Mammary epithelial cell (primary cell): ENCODE data around the gene MTSS2.

Source experiments
- EZH2 ChIP-seq: IDR thresholded peaks from 2 replicates; pipeline ENCODE4 v1.6.1; 2012; ENCODE audit warnings: low read length, inconsistent platforms, borderline replicate concordance
- TF ChIP-seq, protein P1 (sequence below), 2 donors: IDR thresholded peaks in 1 of 2; conservative IDR thresholded peaks in 1 of 2; 2 replicates each; pipeline ENCODE4 v1.5.1; 2011 to 2012; ENCODE audit warnings: inconsistent platforms in 2 of 2, low read length in 2 of 2, mild to moderate bottlenecking in 2 of 2, control low read depth in 1 of 2, low read depth in 1 of 2; ENCODE audit not compliant: insufficient read depth in 1 of 2; ENCODE audit errors: extremely low read depth in 1 of 2

DNA sequence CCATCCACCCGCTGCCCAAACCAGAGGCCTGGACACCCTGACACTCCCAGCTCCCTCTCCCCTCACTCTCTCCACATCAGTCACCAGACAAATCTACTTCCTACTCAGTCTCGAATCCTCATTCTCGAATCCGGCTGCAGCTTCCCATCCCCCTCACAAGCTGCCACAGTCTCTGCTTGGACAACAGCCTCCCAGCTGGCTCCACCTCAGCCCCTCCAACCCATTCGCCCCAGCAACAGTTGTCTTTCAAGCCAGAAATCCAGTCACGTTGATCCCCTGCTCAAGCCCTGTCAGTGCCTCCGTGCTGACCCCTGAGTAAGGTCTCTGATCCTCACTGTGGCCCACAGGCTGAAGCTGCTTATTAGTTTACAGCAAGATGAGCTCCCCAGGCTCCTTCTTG, 44.2 kb upstream of the MTSS2 start:
- TF ChIP-seq, protein P1, sequence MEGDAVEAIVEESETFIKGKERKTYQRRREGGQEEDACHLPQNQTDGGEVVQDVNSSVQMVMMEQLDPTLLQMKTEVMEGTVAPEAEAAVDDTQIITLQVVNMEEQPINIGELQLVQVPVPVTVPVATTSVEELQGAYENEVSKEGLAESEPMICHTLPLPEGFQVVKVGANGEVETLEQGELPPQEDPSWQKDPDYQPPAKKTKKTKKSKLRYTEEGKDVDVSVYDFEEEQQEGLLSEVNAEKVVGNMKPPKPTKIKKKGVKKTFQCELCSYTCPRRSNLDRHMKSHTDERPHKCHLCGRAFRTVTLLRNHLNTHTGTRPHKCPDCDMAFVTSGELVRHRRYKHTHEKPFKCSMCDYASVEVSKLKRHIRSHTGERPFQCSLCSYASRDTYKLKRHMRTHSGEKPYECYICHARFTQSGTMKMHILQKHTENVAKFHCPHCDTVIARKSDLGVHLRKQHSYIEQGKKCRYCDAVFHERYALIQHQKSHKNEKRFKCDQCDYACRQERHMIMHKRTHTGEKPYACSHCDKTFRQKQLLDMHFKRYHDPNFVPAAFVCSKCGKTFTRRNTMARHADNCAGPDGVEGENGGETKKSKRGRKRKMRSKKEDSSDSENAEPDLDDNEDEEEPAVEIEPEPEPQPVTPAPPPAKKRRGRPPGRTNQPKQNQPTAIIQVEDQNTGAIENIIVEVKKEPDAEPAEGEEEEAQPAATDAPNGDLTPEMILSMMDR (conservative IDR thresholded peaks at IDR 0.05 in 1 of 2, IDR thresholded peaks at IDR 0.05 in 1 of 2; ENCODE audit: extremely low read depth in 1 of 2, insufficient read depth in 1 of 2, low read depth in 1 of 2, low read length in 2 of 2): no peak
- TF ChIP-seq EZH2: no peak
